ENCODE measurements around the gene MMS19. TPM values are rescaled to one million over a fixed set of nuclear protein-coding genes. Genes with fewer than 3 reads are reported as not detected.

MMS19 gene
- total RNA-seq, 1 donor from 2014 or later: 92.6 TPM

GRCh38 chr10:97412891-97413304 lies 85.3 kb downstream of the MMS19 start:
- peak overlapping the region; percentile 68 for H3K27ac ChIP-seq
- intact Hi-C loops (cut with DNase I): no loop called here

GRCh38 chr10:97411406-97411805 lies 86.8 kb downstream of the MMS19 start:
- H3K27ac ChIP-seq: no peak overlapping the region

More at GRCh38 chr10:97412891-97413304, 85.3 kb downstream of the MMS19 start:
- Histone ChIP-seq H3K4me3 (no peak overlapping the region), H3K36me3 (no peaks in the 10 kb centered on the region), H3K9me3 (no peaks in the 10 kb centered on the region), H3K4me1 (peaks cover 17% of the 10 kb centered on the region), H3K27me3 (no peaks in the 10 kb centered on the region)
- TF ChIP-seq POLR2A (IDR thresholded peaks at IDR 0.05) (no peak), POLR2AphosphoS5 (IDR thresholded peaks at IDR 0.05; ENCODE audit: insufficient read depth in 1 of 2, low read depth in 1 of 2) (peak in 1 of 2 donors; percentile 74)
- TF ChIP-seq, protein P1, sequence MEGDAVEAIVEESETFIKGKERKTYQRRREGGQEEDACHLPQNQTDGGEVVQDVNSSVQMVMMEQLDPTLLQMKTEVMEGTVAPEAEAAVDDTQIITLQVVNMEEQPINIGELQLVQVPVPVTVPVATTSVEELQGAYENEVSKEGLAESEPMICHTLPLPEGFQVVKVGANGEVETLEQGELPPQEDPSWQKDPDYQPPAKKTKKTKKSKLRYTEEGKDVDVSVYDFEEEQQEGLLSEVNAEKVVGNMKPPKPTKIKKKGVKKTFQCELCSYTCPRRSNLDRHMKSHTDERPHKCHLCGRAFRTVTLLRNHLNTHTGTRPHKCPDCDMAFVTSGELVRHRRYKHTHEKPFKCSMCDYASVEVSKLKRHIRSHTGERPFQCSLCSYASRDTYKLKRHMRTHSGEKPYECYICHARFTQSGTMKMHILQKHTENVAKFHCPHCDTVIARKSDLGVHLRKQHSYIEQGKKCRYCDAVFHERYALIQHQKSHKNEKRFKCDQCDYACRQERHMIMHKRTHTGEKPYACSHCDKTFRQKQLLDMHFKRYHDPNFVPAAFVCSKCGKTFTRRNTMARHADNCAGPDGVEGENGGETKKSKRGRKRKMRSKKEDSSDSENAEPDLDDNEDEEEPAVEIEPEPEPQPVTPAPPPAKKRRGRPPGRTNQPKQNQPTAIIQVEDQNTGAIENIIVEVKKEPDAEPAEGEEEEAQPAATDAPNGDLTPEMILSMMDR (IDR thresholded peaks at IDR 0.05): no peak
- peak in 1 of 2 donors; percentile 86 for DNase-seq (ENCODE audit: extremely low spot score in 2 of 2)

GRCh38 chr10:97408496-97408992 lies 89.7 kb downstream of the MMS19 start:
- Histone ChIP-seq H3K9me3 (no peaks in the 10 kb centered on the region), H3K27ac (peak overlapping the region; percentile 13), H3K27me3 (no peaks in the 10 kb centered on the region), H3K36me3 (no peaks in the 10 kb centered on the region), H3K4me3 (no peak overlapping the region), H3K4me1 (peaks cover 28% of the 10 kb centered on the region)
- DNase-seq (ENCODE audit: extremely low spot score in 2 of 2): no peak
- TF ChIP-seq, protein P1 (IDR thresholded peaks at IDR 0.05): no peak
- TF ChIP-seq POLR2A (IDR thresholded peaks at IDR 0.05) (no peak), POLR2AphosphoS5 (IDR thresholded peaks at IDR 0.05; ENCODE audit: insufficient read depth in 1 of 2, low read depth in 1 of 2) (peak in 1 of 2 donors; percentile 74)
- intact Hi-C loops (cut with DNase I): no loop called here

More at GRCh38 chr10:97411406-97411805, 86.8 kb downstream of the MMS19 start:
- intact Hi-C loops (cut with DNase I): no loop called here
- H3K27me3 ChIP-seq: no peaks in the 10 kb centered on the region
- H3K4me1 ChIP-seq: peaks cover 29% of the 10 kb centered on the region
- no peak overlapping the region for H3K4me3 ChIP-seq
- H3K36me3 ChIP-seq: no peaks in the 10 kb centered on the region
- TF ChIP-seq, protein P1 (IDR thresholded peaks at IDR 0.05): no peak
- no peak for TF ChIP-seq POLR2AphosphoS5 (IDR thresholded peaks at IDR 0.05; ENCODE audit: insufficient read depth in 1 of 2, low read depth in 1 of 2)
- no peak for DNase-seq (ENCODE audit: extremely low spot score in 2 of 2)
- no peaks in the 10 kb centered on the region for H3K9me3 ChIP-seq

Small RNA genes lying within 50 kb of the gene (small RNA-seq; reads per million reads assigned to genes)
- not detected for gene RF00019

Other genes starting within 250 kb of the MMS19 start
- gene ARHGAP19, start 205.8 kb downstream of the MMS19 start, total RNA-seq: 3.9 TPM
- gene FRAT1, start 179.2 kb downstream of the MMS19 start, total RNA-seq: 4.4 TPM
- 8.6 TPM for gene FRAT2, start 163.7 kb downstream of the MMS19 start, total RNA-seq
- 32.7 TPM for gene RRP12, start 97.1 kb downstream of the MMS19 start, total RNA-seq
- 224 TPM for gene PGAM1, start 72.2 kb downstream of the MMS19 start, total RNA-seq
- 37.6 TPM for gene EXOSC1, start 52.4 kb downstream of the MMS19 start, total RNA-seq
- gene ZDHHC16, start 52.2 kb downstream of the MMS19 start, total RNA-seq: 27.3 TPM
- 18.4 TPM for gene UBTD1, start 502 bp upstream of the MMS19 start, total RNA-seq
- not detected for gene ANKRD2, start 74.4 kb upstream of the MMS19 start, total RNA-seq
- 0.98 TPM for gene HOGA1, start 86.0 kb upstream of the MMS19 start, total RNA-seq
- gene C10orf62, start 91.3 kb upstream of the MMS19 start, total RNA-seq: not detected
- gene MORN4, start 135.1 kb upstream of the MMS19 start, total RNA-seq: 1.7 TPM
- gene PI4K2A, start 142.2 kb upstream of the MMS19 start, total RNA-seq: 17.7 TPM
- 125 TPM for gene AVPI1, start 188.8 kb upstream of the MMS19 start, total RNA-seq
- gene MARVELD1, start 215.3 kb upstream of the MMS19 start, total RNA-seq: 24.1 TPM
- 28.0 TPM for gene ZFYVE27, start 238.7 kb upstream of the MMS19 start, total RNA-seq

Data from vagina (tissue), 2 donors.